Right lobe of liver (tissue), 6 donors: ENCODE data around the gene RAB23. TPM values are rescaled to one million over a fixed set of nuclear protein-coding genes. Genes with fewer than 3 reads are reported as not detected.

Experiments used
- ATAC-seq, 4 donors: fragments of 200-7000 bp; cut with Tn5 transposase; one replicate each; pipeline ENCODE4 v1.9.1; 2020; ENCODE audit warnings: mild to moderate bottlenecking in 4 of 4, moderate library complexity in 4 of 4
- DNase-seq, 3 donors: peaks; one replicate each; pipeline ENCODE4 v3.0.0-alpha.2; 2020
- H3K27ac ChIP-seq, 3 donors: fragments of 200-600 bp; one replicate each; pipeline ENCODE4 v1.8.0; 2022
- H3K27me3 ChIP-seq, 2 donors: fragments of 200-600 bp; one replicate each; pipeline ENCODE4 v1.8.0; 2022
- H3K36me3 ChIP-seq, 4 donors: fragments of 200-600 bp; sonication (generic) in 1 of 4; one replicate each; pipeline versions ENCODE4 v1.5.1 to v1.8.0; 2017 to 2022; ENCODE audit warnings: control low read depth in 1 of 4
- H3K4me1 ChIP-seq, 4 donors: fragments of 200-600 bp; sonication (generic) in 1 of 4; one replicate each; pipeline versions ENCODE4 v1.5.1 to v1.8.0; 2017 to 2022; ENCODE audit warnings: control low read depth in 1 of 4
- H3K4me3 ChIP-seq, 3 donors: fragments of 200-600 bp; one replicate each; pipeline ENCODE4 v1.8.0; 2022
- H3K9me3 ChIP-seq, 4 donors: fragments of 200-600 bp; sonication (generic) in 1 of 4; one replicate each; pipeline versions ENCODE4 v1.5.1 to v1.8.0; 2017 to 2022; ENCODE audit warnings: control low read depth in 1 of 4
- CTCF ChIP-seq, 4 donors: fragments of 200-600 bp in 3 of 4; fragments of 450-650 bp in 1 of 4; IDR thresholded peaks; one replicate each; pipeline versions ENCODE4 v1.5.1 to v1.8.0; 2016 to 2022; ENCODE audit warnings: antibody characterized with exemption in 4 of 4, mild to moderate bottlenecking in 2 of 4
- POLR2A ChIP-seq: fragments of 450-650 bp; IDR thresholded peaks from one replicate; pipeline ENCODE4 v1.6.1; 2017; ENCODE audit warnings: antibody characterized with exemption, mild to moderate bottlenecking
- WGBS: methylation state at CpG from one replicate; pipeline ENCODE4 v1.1.6; 2018; ENCODE audit warnings: low coverage, low lambda C conversion rate; ENCODE audit not compliant: insufficient coverage; ENCODE audit errors: missing lambda C conversion rate; 5-methylcytosine and 5-hydroxymethylcytosine counted together
- intact Hi-C, 2 donors: fragments of 100-400 bp; cut with DNase I; formaldehyde crosslinking; loops; one replicate each; pipeline versions ENCODE4 v1.11.2 to v1.14.1; 2022
- total RNA-seq, 6 experiments: library from RNA; depleted of rRNA in 2 of 6; stranded (reverse); fragments of >200 nt in 2 of 6; fragmentation: NEBNext Ultra II Directional in 3 of 6; extraction: Animal tissue kit (Norgen Biotek cat#: 25700) in 3 of 6; gene quantifications; one replicate each; pipeline versions ENCODE4 v1.1.0 to v1.2.4, GENCODE V29; 2016 to 2023
- donor health status: DM: no; HTN: yes; CAD: no.
- donor health status: DM: no; HTN: no; CAD: no.
- donor health status: DM: no; HTN: no; CAD: no.
- donor health status: DM: no; HTN: yes; CAD: no.
- donor health status: DM: no; HTN: yes; CAD: no.

The RAB23 gene
- total RNA-seq, 6 experiments from 2014 or later = 2.0 to 3.1 (median 2.5) TPM

GRCh38 chr6:57177545-57178265 is 44.4 kb downstream of the RAB23 start:
- WGBS = 83% methylated on average over 11 of the region's 11 CpGs
- H3K4me1 ChIP-seq = peaks cover 0 to 14% (median 0%) of the 10 kb centered on the region in 4 donors
- intact Hi-C loops = no loop called here
- DNase-seq (no peak), ATAC-seq (no peak)
- H3K27ac ChIP-seq = no peak overlapping the region
- H3K9me3 ChIP-seq = no peaks in the 10 kb centered on the region
- no peaks in the 10 kb centered on the region for H3K27me3 ChIP-seq
- peaks cover 0 to 1% (median under 1%) of the 10 kb centered on the region in 4 donors for H3K36me3 ChIP-seq
- H3K4me3 ChIP-seq = no peak overlapping the region
- TF ChIP-seq CTCF (IDR thresholded peaks at IDR 0.05) = no peak
- TF ChIP-seq POLR2A = no peak

- ATAC-seq = no peak
- WGBS = 88% methylated on average over 3 of the region's 3 CpGs
- intact Hi-C loops = no loop called here
- Histone ChIP-seq H3K4me1 (peaks cover 0 to 14% (median 2%) of the 10 kb centered on the region in 4 donors), H3K9me3 (no peaks in the 10 kb centered on the region), H3K36me3 (no peaks in the 10 kb centered on the region), H3K4me3 (no peak overlapping the region), H3K27me3 (no peaks in the 10 kb centered on the region), H3K27ac (no peak overlapping the region)
- no peak for DNase-seq
- TF ChIP-seq POLR2A = no peak
- TF ChIP-seq CTCF (IDR thresholded peaks at IDR 0.05) = no peak
Observed at GRCh38 chr6:57174511-57174907, 47.6 kb downstream of the RAB23 start.

GRCh38 chr6:57173886-57174510 is 48.1 kb downstream of the RAB23 start:
- DNase-seq (no peak), ATAC-seq (no peak)
- Histone ChIP-seq H3K27me3 (no peaks in the 10 kb centered on the region), H3K4me1 (peaks cover 0 to 14% (median 2%) of the 10 kb centered on the region in 4 donors), H3K36me3 (no peaks in the 10 kb centered on the region), H3K27ac (peak overlapping the region in 1 of 3 donors; percentile 94), H3K9me3 (no peaks in the 10 kb centered on the region), H3K4me3 (peak overlapping the region; percentile 65 to 78 (median 73))
- WGBS = 57% methylated on average over 5 of the region's 5 CpGs
- intact Hi-C loops = no loop called here
- TF ChIP-seq POLR2A = no peak
- TF ChIP-seq CTCF (IDR thresholded peaks at IDR 0.05) = no peak

- intact Hi-C loops = no loop called here
- Histone ChIP-seq H3K4me3 (peak overlapping the region; percentile 65 to 78 (median 73)), H3K27ac (peak overlapping the region; percentile 86 to 94 (median 91)), H3K4me1 (peaks cover 0 to 8% (median 2%) of the 10 kb centered on the region in 4 donors), H3K9me3 (no peaks in the 10 kb centered on the region), H3K27me3 (no peaks in the 10 kb centered on the region), H3K36me3 (no peaks in the 10 kb centered on the region)
- TF ChIP-seq CTCF (IDR thresholded peaks at IDR 0.05) (no peak), POLR2A (no peak)
- 3% methylated on average over 19 of the region's 19 CpGs for WGBS
- DNase-seq = peak in 1 of 3 donors; percentile 33
- ATAC-seq = peak; percentile 8 to 36 (median 23)
Observed at GRCh38 chr6:57173056-57173885, 48.8 kb downstream of the RAB23 start.
